ENCODE results near the gene SLC17A5. TPM values are rescaled to one million over a fixed set of nuclear protein-coding genes. Genes with fewer than 3 reads are reported as not detected.
A peak's percentile ranks its signal among the peaks of the same experiment; 100 is the strongest.
"Not testable (repeated sequence)": the region's sequence is repeated elsewhere in the genome, so short reads cannot be mapped to it uniquely, and the experiment has no call there.

SLC17A5 gene
- total RNA-seq, 4 donors from 2014 or later: 11.3 to 13.2 (median 12.2) TPM

GRCh38 chr6:73580247-73581149 is 73.3 kb downstream of the SLC17A5 start:
- no peak for TF ChIP-seq POLR2A (IDR thresholded peaks at IDR 0.05)
- no peak for TF ChIP-seq CTCF (IDR thresholded peaks at IDR 0.05)
- WGBS, 2 donors: 2% methylated on average over 21 of the region's 21 CpGs
- peak; percentile 86 to 96 for DNase-seq (ENCODE audit: low spot score in 2 of 2)
- intact Hi-C loops (cut with DNase I; ENCODE audit: low total_unique reads): no loop called here
- no peak overlapping the region for H3K4me3 ChIP-seq (ENCODE audit: low read depth, poor library complexity, severe bottlenecking)

- TF ChIP-seq POLR2A (IDR thresholded peaks at IDR 0.05): no peak
- no peak for TF ChIP-seq CTCF (IDR thresholded peaks at IDR 0.05)
- WGBS, 2 donors: 6 to 13% methylated on average over 4 of the region's 4 CpGs
- DNase-seq (ENCODE audit: low spot score in 2 of 2): peak in 1 of 2 donors; percentile 44
- intact Hi-C loops (cut with DNase I; ENCODE audit: low total_unique reads): no loop called here
- no peak overlapping the region for H3K4me3 ChIP-seq (ENCODE audit: low read depth, poor library complexity, severe bottlenecking)
Measured at GRCh38 chr6:73579851-73580246, 73.9 kb downstream of the SLC17A5 start.

- no peak for DNase-seq (ENCODE audit: low spot score in 2 of 2)
- no peak overlapping the region for H3K4me3 ChIP-seq (ENCODE audit: low read depth, poor library complexity, severe bottlenecking)
- 35 to 46% methylated on average over 4 of the region's 4 CpGs for WGBS, 2 donors
- no peak for TF ChIP-seq CTCF (IDR thresholded peaks at IDR 0.05)
- TF ChIP-seq POLR2A (IDR thresholded peaks at IDR 0.05): no peak
- intact Hi-C loops (cut with DNase I; ENCODE audit: low total_unique reads): no loop called here
Measured at GRCh38 chr6:73579389-73579788, 74.4 kb downstream of the SLC17A5 start.

- DNase-seq (ENCODE audit: low spot score in 2 of 2): no peak
- intact Hi-C loops (cut with DNase I; ENCODE audit: low total_unique reads): no loop called here
- TF ChIP-seq POLR2A (IDR thresholded peaks at IDR 0.05): no peak
- TF ChIP-seq CTCF (IDR thresholded peaks at IDR 0.05): no peak
- no peak overlapping the region for H3K4me3 ChIP-seq (ENCODE audit: low read depth, poor library complexity, severe bottlenecking)
- WGBS, 2 donors: 88 to 90% methylated on average over 2 of the region's 2 CpGs
Measured at GRCh38 chr6:73577676-73578075, 76.1 kb downstream of the SLC17A5 start.

GRCh38 chr6:73572531-73572930 is 81.3 kb downstream of the SLC17A5 start:
- WGBS, 2 donors: 97 to 99% methylated on average over 15 to 17 of the region's 32 CpGs
- H3K4me3 ChIP-seq (ENCODE audit: low read depth, poor library complexity, severe bottlenecking); intact Hi-C loops (cut with DNase I; ENCODE audit: low total_unique reads); DNase-seq (ENCODE audit: low spot score in 2 of 2): not testable (repeated sequence)

- 93% methylated on average over 19 of the region's 19 CpGs for WGBS, 2 donors
- DNase-seq (ENCODE audit: low spot score in 2 of 2): peak in 1 of 2 donors; percentile 6
- H3K4me3 ChIP-seq (ENCODE audit: low read depth, poor library complexity, severe bottlenecking); intact Hi-C loops (cut with DNase I; ENCODE audit: low total_unique reads): not testable (repeated sequence)
Measured at GRCh38 chr6:73571218-73572181, 82.3 kb downstream of the SLC17A5 start.
